WI38 (cell line): ENCODE results near the gene NSD1.

ENCODE experiments used
- H3K4me3 ChIP-seq: 2 replicates; pipeline ENCODE4 v1.5.1; 2011; ENCODE audit warnings: low read depth, mild to moderate bottlenecking, control low read depth, low read length
- CTCF ChIP-seq: IDR thresholded peaks from 2 replicates; pipeline ENCODE4 v1.5.1; 2012; ENCODE audit warnings: low read depth, mild to moderate bottlenecking, control low read depth, low read length

NSD1 gene

DNA sequence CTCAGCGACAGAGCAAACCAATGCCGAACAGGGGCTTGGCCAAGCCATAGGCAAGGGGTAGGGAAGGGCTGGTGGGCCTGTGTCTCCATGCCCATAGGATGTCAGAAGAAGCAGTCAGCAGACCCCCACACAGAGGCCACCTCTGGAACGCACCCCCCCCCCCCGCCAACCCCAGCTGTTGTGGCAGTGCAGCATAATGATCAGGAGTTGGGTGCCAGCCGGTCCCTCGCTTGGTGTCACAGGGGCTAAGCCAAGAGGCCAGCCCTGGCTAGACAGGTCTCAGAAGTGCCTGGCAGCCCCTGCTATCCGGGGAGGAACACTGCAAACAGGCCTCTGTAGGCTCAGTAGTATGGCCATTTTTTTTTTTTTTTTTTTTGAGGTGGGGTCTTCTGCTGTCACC lies 181.8 kb downstream of the NSD1 start:
- TF ChIP-seq CTCF: no peak
- H3K4me3 ChIP-seq: no peak overlapping the region

- no peak for TF ChIP-seq CTCF
- H3K4me3 ChIP-seq: no peak overlapping the region
These were observed 182.4 kb downstream of the NSD1 start for GRCh38 chr5:177316005-177316404.

GRCh38 chr5:177317959-177318377 lies 184.4 kb downstream of the NSD1 start:
- H3K4me3 ChIP-seq: no peak overlapping the region
- peak; percentile 83 for TF ChIP-seq CTCF

DNA sequence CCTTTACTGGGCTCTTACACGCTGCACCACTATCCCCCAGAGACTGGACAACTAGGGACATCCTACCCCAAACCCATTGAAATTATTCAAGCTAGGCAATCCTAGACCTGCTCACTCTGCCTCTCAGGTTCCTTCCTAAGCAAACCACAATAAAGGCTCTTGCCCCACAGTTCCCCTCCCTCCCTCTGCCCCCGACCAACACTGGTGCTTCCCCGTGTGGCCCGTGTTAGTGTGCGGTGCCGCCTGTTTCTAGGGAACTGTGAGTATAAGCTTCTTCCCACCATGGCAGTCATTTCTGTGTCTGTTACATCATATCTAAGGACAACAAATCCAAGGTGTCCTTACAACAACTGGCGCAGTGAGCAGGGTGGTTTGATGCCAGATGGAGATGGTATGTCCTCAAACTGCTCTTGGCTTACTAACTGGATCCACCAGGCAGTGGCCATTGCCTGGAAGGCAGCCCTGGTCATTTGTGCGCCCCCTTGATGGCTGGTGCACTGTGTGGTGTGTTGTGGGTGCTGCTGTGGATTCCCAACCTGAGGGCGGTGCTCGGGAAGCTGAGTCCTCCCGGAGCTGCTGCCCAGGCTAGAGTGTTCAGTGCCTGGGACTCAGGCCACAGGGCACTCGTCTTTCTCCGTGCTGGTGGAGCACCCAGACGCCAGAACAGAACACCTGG lies 186.5 kb downstream of the NSD1 start:
- no peak for TF ChIP-seq CTCF
- H3K4me3 ChIP-seq: no peak overlapping the region

DNA sequence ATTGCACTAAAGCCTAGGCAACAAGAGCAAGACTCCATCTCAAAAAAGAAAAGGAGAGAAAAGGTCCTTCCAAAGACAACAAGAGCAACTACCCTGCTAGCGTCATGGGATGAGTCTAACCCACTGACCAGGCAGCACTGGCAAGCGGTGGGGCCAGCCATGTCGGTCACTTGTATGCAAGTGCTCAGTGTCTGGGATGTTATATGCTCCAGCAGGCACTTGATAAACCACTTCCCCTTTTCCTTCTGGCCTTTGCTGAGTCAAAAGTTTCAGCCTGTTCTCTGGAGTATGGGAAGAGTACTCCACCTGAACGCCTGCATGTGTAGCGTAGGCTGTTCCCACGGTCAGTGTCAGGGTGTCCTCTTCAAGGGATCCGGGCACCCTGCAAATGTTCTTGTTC lies 187.3 kb downstream of the NSD1 start:
- no peak for TF ChIP-seq CTCF
- no peak overlapping the region for H3K4me3 ChIP-seq

DNA sequence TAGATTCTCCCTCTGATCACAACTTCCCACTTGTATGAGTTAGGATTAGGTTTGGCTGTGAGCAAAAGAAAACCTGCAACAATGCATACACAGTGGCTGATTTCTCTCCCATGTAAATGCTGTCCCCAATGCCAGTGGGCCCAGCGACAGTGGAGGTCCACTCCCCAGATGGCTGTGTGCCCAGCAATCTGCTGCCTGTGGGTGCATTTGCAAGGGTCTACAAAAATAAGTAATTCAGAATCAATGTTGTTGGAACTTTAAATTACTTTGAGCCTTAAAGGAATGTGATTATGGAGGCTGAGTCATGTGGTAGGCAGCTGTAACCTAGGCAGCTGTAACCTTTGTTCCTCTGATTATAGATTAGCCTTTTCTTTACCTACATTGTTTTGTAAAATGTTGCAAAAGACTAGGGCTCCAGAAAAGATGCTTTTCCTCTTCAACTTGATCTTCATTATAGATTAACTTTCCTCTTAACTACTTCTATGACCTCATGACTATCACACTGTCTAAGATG lies 192.4 kb downstream of the NSD1 start:
- TF ChIP-seq CTCF: no peak
- no peak overlapping the region for H3K4me3 ChIP-seq
